HG02840 (cell line): ENCODE results near the gene ZFR2.
"Not testable (repeated sequence)": the region's sequence is repeated elsewhere in the genome, so short reads cannot be mapped to it uniquely, and the experiment has no call there.

Source experiments
- ATAC-seq: cut with Tn5 transposase; IDR thresholded peaks from one replicate; pipeline ENCODE4 v1.9.1; 2021; ENCODE audit warnings: mild to moderate bottlenecking, moderate library complexity, moderate number of reproducible peaks; ENCODE audit not compliant: unreplicated experiment, low FRiP score

ZFR2 gene

GRCh38 chr19:3868770-3869456 lies at the start of gene ZFR2:
TSS of gene ZFR2 (minus strand) at chr19:3869038. CDS start at chr19:3869017, 21 bp downstream.
- no peak for ATAC-seq

- ATAC-seq: no peak
Measured at GRCh38 chr19:3916033-3916432, 47.2 kb upstream of the ZFR2 start.

- ATAC-seq: no peak
Measured at GRCh38 chr19:3914199-3914598, 45.4 kb upstream of the ZFR2 start.

GRCh38 chr19:3910105-3910504 lies 41.3 kb upstream of the ZFR2 start:
- ATAC-seq: no peak

GRCh38 chr19:3908266-3909054 lies 39.6 kb upstream of the ZFR2 start:
- ATAC-seq: no peak

GRCh38 chr19:3907626-3908265 lies 38.9 kb upstream of the ZFR2 start:
- no peak for ATAC-seq

GRCh38 chr19:3904233-3904632 lies 35.4 kb upstream of the ZFR2 start:
- ATAC-seq: no peak

GRCh38 chr19:3902317-3902973 lies 33.6 kb upstream of the ZFR2 start:
- ATAC-seq: no peak

GRCh38 chr19:3899531-3900294 lies 30.9 kb upstream of the ZFR2 start:
- ATAC-seq: no peak

GRCh38 chr19:3898426-3898825 lies 29.6 kb upstream of the ZFR2 start:
- ATAC-seq: no peak

GRCh38 chr19:3897936-3898335 lies 29.1 kb upstream of the ZFR2 start:
- no peak for ATAC-seq

GRCh38 chr19:3895788-3896187 lies 26.9 kb upstream of the ZFR2 start:
- no peak for ATAC-seq

GRCh38 chr19:3894959-3895358 lies 26.1 kb upstream of the ZFR2 start:
- ATAC-seq: not testable (repeated sequence)

- no peak for ATAC-seq
Measured at GRCh38 chr19:3893509-3894179, 24.8 kb upstream of the ZFR2 start.

GRCh38 chr19:3890591-3890990 lies 21.8 kb upstream of the ZFR2 start:
- no peak for ATAC-seq

GRCh38 chr19:3882041-3882384 lies 13.2 kb upstream of the ZFR2 start:
- no peak for ATAC-seq

- ATAC-seq: no peak
Measured at GRCh38 chr19:3881272-3882040, 12.6 kb upstream of the ZFR2 start.

- ATAC-seq: no peak
Measured at GRCh38 chr19:3880471-3881271, 11.8 kb upstream of the ZFR2 start, which contains the start of gene ATCAY. TSS of gene ATCAY (plus strand) at chr19:3880685. CDS start at chr19:3885768, 5,083 bp downstream.
